GM18507 (cell line): Measurements from ENCODE around the gene CLK4.

Experiments used
- DNase-seq: peaks from one replicate; pipeline ENCODE4 v3.0.0; 2011; ENCODE audit warnings: low read depth; ENCODE audit not compliant: insufficient read length; ENCODE audit errors: extremely low spot score
- FAIRE-seq: peaks from 2 replicates; lab custom pipeline; 2011; peaks lifted over from hg19 to GRCh38; lab: Jason Lieb, UNC

The CLK4 gene

GRCh38 chr5:178561746-178562264, 65.0 kb downstream of the CLK4 start:
- FAIRE-seq (no peak), DNase-seq (no peak)

GRCh38 chr5:178560911-178561310, 65.9 kb downstream of the CLK4 start:
- FAIRE-seq (no peak), DNase-seq (no peak)

GRCh38 chr5:178557416-178557815, 69.4 kb downstream of the CLK4 start:
- FAIRE-seq = no peak

GRCh38 chr5:178555771-178556211, 71.1 kb downstream of the CLK4 start:
- no peak for FAIRE-seq
- no peak for DNase-seq

More at GRCh38 chr5:178557416-178557815, 69.4 kb downstream of the CLK4 start:
- DNase-seq = no peak

GRCh38 chr5:178555005-178555404, 71.8 kb downstream of the CLK4 start:
- FAIRE-seq (no peak), DNase-seq (no peak)

GRCh38 chr5:178554311-178554710, 72.5 kb downstream of the CLK4 start:
- FAIRE-seq = no peak
- DNase-seq = no peak

- FAIRE-seq (no peak), DNase-seq (no peak)
Measured at GRCh38 chr5:178553517-178553916, 73.3 kb downstream of the CLK4 start.
